Kidney epithelial cell (primary cell): Measurements from ENCODE around the gene CLGN. TPM values are rescaled to one million over a fixed set of nuclear protein-coding genes. Genes with fewer than 3 reads are reported as not detected.
"Not testable (repeated sequence)": the region's sequence is repeated elsewhere in the genome, so short reads cannot be mapped to it uniquely, and the experiment has no call there.

Source experiments
- DNase-seq: peaks from one replicate; pipeline ENCODE4 v3.0.0-alpha.2; 2010; ENCODE audit warnings: low read depth
- H3K27me3 ChIP-seq: 2 replicates; pipeline ENCODE4 v1.6.0; 2011; ENCODE audit warnings: low read length; ENCODE audit not compliant: control insufficient read depth, insufficient read depth
- H3K36me3 ChIP-seq: 2 replicates; pipeline ENCODE4 v1.5.1; 2011; ENCODE audit warnings: low read length; ENCODE audit not compliant: control insufficient read depth, insufficient read depth
- H3K4me3 ChIP-seq: 2 replicates; pipeline ENCODE4 v1.5.1; 2011; ENCODE audit warnings: low read depth, mild to moderate bottlenecking, control low read depth, low read length
- total RNA-seq: library from RNA; depleted of rRNA; stranded (reverse); fragments of >200 nt; gene quantifications from 2 replicates; pipeline ENCODE4 v1.2.3, GENCODE V29; 2015
- TF ChIP-seq, protein P1 (sequence below): IDR thresholded peaks from 2 replicates; pipeline ENCODE4 v1.5.1; 2011; ENCODE audit warnings: mild to moderate bottlenecking, moderate library complexity, low read length, control low read depth, inconsistent platforms; ENCODE audit not compliant: insufficient read depth, poor library complexity, severe bottlenecking

CLGN gene
- total RNA-seq, 1 donor from 2014 or later: 12.1 TPM

- TF ChIP-seq, protein P1, sequence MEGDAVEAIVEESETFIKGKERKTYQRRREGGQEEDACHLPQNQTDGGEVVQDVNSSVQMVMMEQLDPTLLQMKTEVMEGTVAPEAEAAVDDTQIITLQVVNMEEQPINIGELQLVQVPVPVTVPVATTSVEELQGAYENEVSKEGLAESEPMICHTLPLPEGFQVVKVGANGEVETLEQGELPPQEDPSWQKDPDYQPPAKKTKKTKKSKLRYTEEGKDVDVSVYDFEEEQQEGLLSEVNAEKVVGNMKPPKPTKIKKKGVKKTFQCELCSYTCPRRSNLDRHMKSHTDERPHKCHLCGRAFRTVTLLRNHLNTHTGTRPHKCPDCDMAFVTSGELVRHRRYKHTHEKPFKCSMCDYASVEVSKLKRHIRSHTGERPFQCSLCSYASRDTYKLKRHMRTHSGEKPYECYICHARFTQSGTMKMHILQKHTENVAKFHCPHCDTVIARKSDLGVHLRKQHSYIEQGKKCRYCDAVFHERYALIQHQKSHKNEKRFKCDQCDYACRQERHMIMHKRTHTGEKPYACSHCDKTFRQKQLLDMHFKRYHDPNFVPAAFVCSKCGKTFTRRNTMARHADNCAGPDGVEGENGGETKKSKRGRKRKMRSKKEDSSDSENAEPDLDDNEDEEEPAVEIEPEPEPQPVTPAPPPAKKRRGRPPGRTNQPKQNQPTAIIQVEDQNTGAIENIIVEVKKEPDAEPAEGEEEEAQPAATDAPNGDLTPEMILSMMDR: no peak
- Histone ChIP-seq H3K4me3 (peak overlapping the region; percentile 73), H3K36me3 (no peaks in the 10 kb centered on the region), H3K27me3 (no peaks in the 10 kb centered on the region)
- DNase-seq: no peak
Measured at GRCh38 chr4:140427919-140428471, 547 bp upstream of the CLGN start.

DNA sequence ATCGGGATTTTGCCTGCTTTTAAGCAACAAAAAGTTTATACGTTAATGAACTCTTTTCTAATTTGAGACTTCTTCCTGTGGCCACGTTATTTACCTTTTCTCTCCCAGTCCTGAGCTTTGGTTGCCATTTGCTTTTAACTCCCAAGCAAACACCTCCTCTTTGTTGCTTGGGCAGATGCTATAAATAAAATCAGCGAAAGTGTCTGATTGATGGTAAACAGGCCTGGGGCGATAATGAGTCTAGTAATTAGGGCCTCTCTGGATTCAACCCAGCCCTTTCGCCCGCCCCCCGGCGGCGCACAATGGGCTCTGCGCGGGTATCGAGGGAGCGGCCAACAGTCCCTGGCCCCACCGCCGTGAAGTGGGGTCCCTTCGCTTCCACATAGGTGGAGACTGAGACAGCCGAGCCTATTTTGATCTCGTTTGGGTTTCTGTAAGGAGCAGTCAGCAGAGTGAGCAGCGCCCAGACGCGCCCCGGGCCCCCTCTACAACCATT is 790 bp downstream of the CLGN start:
- Histone ChIP-seq H3K27me3 (no peaks in the 10 kb centered on the region), H3K36me3 (no peaks in the 10 kb centered on the region), H3K4me3 (peak overlapping the region; percentile 73)
- no peak for DNase-seq
- TF ChIP-seq, protein P1: peak; percentile 18

DNA sequence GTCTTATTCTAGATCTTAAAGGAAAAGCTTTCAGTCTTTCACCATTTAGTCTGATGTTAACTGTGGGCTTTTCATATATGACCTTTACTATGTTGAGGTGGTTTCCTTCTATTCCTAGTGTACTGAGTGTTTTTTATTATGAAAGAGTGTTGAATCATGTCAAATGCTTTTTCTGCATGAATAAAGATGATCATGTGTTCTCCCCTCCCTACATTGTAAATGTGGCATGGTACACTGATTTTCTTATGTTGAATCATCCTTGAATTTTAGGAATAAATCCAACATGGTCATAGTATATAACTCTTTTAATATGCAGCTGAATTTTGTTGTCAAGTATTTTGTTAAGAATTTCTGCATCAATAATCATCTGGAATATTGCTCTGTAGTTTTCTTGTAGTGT is 4.3 kb downstream of the CLGN start:
- Histone ChIP-seq H3K36me3 (no peaks in the 10 kb centered on the region), H3K4me3 (no peak overlapping the region), H3K27me3 (no peaks in the 10 kb centered on the region)
- TF ChIP-seq, protein P1: no peak
- no peak for DNase-seq

DNA sequence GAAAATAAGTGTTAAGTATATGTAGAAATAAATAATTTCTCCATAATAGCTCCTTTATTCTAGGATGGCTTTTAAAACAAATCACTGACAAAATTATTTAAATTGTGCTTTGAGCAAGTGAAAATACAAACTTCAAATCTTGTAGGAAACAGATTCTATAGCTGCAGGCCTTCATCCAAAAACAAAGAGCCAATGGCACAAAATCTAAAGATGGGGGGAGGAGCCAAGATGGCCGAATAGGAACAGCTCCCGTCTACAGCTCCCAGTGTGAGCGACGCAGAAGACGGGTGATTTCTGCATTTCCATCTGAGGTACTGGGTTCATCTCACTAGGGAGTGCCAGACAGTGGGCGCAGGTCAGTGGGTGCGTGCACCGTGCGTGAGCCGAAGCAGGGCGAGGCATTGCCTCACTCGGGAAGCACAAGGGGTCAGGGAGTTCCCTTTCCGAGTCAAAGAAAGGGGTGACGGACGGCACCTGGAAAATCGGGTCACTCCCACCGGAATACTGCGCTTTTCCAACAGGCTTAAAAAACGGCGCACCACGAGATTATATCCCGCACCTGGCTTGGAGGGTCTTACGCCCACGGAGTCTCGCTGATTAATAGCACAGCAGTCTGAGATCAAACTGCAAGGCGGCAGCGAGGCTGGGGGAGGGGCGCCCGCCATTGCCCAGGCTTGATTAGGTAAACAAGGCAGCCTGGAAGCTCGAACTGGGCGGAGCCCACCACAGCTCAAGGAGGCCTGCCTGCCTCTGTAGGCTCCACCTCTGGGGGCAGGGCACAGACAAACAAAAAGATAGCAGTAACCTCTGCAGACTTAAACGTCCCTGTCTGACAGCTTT is 14.1 kb downstream of the CLGN start:
- DNase-seq, H3K4me3 ChIP-seq, H3K36me3 ChIP-seq: not testable (repeated sequence)

DNA sequence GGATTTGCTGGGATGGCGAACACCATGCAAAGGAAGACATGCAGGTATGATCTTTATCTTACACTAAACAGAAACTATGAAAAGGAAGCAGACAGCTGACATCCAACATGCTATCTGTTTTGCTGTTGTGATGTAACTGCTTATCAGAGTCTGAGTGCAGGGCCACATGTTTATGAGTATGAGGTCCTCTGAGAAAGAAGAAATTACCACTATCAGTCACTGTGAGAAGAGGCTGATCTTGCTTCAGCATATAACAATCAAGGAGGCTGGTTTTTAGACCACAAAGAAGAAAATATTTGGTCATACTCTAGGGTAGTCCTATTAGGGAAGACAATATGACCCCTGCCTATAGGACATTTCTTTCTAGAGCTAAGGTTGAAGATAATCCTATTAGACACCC is 18.5 kb downstream of the CLGN start:
- Histone ChIP-seq H3K27me3 (no peaks in the 10 kb centered on the region), H3K4me3 (no peak overlapping the region), H3K36me3 (no peaks in the 10 kb centered on the region)
- TF ChIP-seq, protein P1: no peak
- DNase-seq: no peak

More for the DNA sequence above, 14.1 kb downstream of the CLGN start:
- not testable (repeated sequence) for H3K27me3 ChIP-seq

- Histone ChIP-seq H3K27me3 (no peaks in the 10 kb centered on the region), H3K36me3 (no peaks in the 10 kb centered on the region), H3K4me3 (no peak overlapping the region)
- no peak for DNase-seq
- TF ChIP-seq, protein P1: no peak
Measured at GRCh38 chr4:140406292-140406691, 21.2 kb downstream of the CLGN start.
